BE2C (cell line): ENCODE data around the gene KLF8. TPM values are rescaled to one million over a fixed set of nuclear protein-coding genes. Genes with fewer than 3 reads are reported as not detected.
"Not testable (repeated sequence)": the region's sequence is repeated elsewhere in the genome, so short reads cannot be mapped to it uniquely, and the experiment has no call there.

ENCODE experiments used
- DNase-seq: peaks from one replicate; pipeline ENCODE4 v3.0.0-alpha.2; 2020
- H3K27me3 ChIP-seq: fragments of 250-450 bp; sonication (Bioruptor Pico); 2 replicates; pipeline ENCODE4 v1.5.1; 2020; ENCODE audit warnings: mild to moderate bottlenecking
- H3K36me3 ChIP-seq: fragments of 250-450 bp; sonication (Bioruptor Pico); 2 replicates; pipeline ENCODE4 v1.5.1; 2020; ENCODE audit warnings: mild to moderate bottlenecking
- H3K4me1 ChIP-seq: fragments of 250-450 bp; sonication (Bioruptor Pico); 2 replicates; pipeline ENCODE4 v1.5.1; 2020
- H3K4me3 ChIP-seq: 2 replicates; pipeline ENCODE4 v1.5.1; 2011; ENCODE audit warnings: low read depth, low read length
- H3K9me3 ChIP-seq: fragments of 250-450 bp; sonication (Bioruptor Pico); 2 replicates; pipeline ENCODE4 v1.5.1; 2020
- polyA plus RNA-seq: library from polyadenylated mRNA; unstranded; fragments of >200 nt; gene quantifications from one replicate; pipeline ENCODE4 v1.2.1, GENCODE V29; 2012; ENCODE audit warnings: low read depth, missing spikeins; ENCODE audit not compliant: insufficient read length, insufficient read depth
- TF ChIP-seq, protein P1 (sequence below): IDR thresholded peaks from 2 replicates; pipeline ENCODE4 v1.5.1; 2012; ENCODE audit warnings: mild to moderate bottlenecking, low read depth, low read length

The KLF8 gene
- 0.40 TPM for polyA plus RNA-seq

DNA sequence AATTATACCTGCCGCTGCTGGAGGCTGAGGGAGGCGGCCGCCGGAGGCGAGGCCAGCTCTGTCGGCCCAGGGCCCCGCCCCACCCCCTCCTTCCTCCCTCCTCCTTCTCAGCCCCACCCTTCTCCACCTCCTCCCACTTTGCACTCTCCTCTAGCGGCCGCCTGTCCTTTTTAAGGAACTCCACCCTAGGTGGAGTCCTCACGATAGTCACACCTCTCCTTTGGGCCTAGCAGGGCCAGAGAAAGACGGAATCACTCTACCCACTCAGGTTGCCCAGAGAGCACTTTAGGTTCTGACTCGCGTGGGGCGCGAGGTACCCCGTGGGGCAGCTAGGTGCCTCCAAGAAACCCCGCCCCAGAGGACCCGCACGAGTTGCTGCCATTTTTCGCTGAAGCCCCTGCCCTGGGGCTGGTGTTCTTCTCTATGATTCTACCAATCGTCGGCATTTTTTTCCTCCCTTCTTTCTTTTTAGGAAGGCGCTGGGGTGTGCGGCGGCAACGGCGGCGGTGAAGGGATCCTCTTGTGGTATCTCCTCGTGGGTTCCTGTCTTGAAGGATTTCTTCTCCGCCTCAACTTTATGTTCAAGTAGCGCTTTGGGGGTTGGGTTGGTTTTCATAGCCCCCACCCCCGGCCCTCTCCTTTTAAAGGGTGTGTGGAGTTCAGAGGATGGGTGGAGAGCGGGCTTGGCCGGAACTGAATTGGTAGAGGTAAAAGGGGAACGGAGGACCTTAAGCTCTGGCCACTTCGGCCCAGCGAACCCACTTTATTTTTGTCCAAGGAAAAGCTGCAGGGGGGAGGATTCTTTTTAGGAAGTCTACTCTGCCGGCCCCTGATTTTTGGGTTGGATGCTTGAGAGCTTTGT, at the start of gene KLF8:
KLF8 (plus strand) TSS at position 136 of the 862 bp plus-strand sequence. CDS start 979 bp downstream, outside the sequence.
- no peaks in the 10 kb centered on the region for H3K9me3 ChIP-seq
- DNase-seq: no peak
- H3K27me3 ChIP-seq: no peaks in the 10 kb centered on the region
- TF ChIP-seq, protein P1, sequence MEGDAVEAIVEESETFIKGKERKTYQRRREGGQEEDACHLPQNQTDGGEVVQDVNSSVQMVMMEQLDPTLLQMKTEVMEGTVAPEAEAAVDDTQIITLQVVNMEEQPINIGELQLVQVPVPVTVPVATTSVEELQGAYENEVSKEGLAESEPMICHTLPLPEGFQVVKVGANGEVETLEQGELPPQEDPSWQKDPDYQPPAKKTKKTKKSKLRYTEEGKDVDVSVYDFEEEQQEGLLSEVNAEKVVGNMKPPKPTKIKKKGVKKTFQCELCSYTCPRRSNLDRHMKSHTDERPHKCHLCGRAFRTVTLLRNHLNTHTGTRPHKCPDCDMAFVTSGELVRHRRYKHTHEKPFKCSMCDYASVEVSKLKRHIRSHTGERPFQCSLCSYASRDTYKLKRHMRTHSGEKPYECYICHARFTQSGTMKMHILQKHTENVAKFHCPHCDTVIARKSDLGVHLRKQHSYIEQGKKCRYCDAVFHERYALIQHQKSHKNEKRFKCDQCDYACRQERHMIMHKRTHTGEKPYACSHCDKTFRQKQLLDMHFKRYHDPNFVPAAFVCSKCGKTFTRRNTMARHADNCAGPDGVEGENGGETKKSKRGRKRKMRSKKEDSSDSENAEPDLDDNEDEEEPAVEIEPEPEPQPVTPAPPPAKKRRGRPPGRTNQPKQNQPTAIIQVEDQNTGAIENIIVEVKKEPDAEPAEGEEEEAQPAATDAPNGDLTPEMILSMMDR: no peak
- H3K4me1 ChIP-seq: no peaks in the 10 kb centered on the region
- no peak within 1 kb of the TSS for H3K4me3 ChIP-seq
- H3K36me3 ChIP-seq: no peaks in the 10 kb centered on the region

DNA sequence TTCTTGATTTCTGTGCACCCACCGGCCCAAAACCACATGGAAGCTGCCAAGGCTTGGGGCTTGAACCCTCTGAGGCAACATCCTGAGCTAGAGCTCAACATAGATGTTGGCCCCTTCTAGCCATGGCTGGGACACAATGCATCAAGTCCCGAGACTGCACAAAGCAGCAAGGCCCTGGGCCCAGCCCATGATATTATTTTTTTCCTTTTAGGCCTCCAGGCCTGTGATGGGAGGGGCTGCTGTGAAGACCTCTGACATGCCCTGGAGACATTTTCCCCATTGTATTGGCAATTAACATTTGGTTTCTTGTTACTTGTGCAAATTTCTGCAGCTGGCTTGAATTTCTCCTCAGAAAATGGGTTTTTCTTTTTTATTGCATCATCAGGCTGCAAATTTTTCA, 25.2 kb upstream of the KLF8 start:
- not testable (repeated sequence) for H3K9me3 ChIP-seq, H3K4me1 ChIP-seq, H3K4me3 ChIP-seq, DNase-seq, H3K36me3 ChIP-seq, H3K27me3 ChIP-seq

DNA sequence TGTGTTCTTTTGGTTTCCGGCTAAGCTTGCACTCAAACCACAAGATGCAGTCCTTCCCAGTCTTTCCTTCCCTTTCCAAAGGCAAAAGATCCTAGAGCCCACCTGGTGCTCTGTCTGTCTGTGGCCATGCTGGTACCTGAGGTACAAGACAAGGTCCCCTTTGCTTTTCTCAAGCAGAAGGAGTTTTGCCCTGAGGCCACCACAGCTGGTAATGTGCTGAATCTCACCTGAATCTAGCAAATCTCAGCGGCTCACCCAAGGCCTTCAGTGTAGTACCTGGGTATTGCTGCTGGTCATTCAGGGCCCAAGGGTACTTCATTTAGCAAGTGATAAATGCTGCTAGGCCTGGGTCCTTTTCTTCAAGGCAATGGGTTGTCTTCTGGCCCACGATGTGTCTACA, 20.5 kb upstream of the KLF8 start:
- no peak for DNase-seq
- Histone ChIP-seq H3K9me3 (no peaks in the 10 kb centered on the region), H3K36me3 (no peaks in the 10 kb centered on the region), H3K4me3 (no peak overlapping the region), H3K27me3 (no peaks in the 10 kb centered on the region), H3K4me1 (no peaks in the 10 kb centered on the region)
- TF ChIP-seq, protein P1: no peak

DNA sequence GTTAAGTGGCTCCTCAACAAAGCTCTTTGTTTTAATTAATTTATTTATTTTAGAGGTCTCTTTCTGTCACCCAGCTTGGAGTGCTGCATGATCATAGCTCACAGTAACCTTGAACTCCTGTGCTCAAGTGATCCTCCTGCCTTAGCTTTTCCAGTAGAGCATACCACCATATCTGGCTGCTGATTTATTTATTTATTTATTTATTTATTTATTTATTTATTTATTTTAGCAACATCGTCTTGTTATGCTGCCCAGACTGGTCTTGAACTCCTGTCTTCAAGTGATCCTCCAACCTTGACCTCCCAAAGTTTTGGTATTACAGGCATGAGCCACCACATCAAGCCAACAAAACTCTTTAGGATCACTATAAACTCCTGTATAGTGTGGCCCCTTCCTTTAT, 15.8 kb upstream of the KLF8 start:
- H3K4me3 ChIP-seq: no peak overlapping the region
- DNase-seq: no peak
- no peaks in the 10 kb centered on the region for H3K27me3 ChIP-seq
- TF ChIP-seq, protein P1: no peak
- H3K36me3 ChIP-seq: no peaks in the 10 kb centered on the region
- no peaks in the 10 kb centered on the region for H3K4me1 ChIP-seq
- no peaks in the 10 kb centered on the region for H3K9me3 ChIP-seq

DNA sequence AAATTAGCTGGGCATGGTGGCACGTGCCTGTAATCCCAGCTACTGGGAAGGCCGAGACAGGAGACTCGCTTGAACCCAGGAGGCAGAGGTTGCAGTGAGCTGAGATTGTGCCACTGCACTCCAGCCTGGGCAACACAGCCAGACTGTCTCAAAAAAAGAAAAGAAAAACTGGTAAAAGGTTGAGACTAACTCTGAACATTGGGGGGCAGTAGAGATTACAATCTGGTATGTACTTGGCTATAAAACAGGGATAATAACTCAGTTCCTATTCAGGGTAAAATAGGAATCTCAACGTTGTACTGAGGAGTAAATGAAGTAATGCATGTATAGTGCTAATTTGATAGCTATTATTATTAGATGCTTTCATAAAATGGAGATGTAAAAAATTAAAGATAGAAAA, 12.5 kb upstream of the KLF8 start:
- DNase-seq: no peak
- Histone ChIP-seq H3K9me3 (no peaks in the 10 kb centered on the region), H3K36me3 (no peaks in the 10 kb centered on the region), H3K4me1 (no peaks in the 10 kb centered on the region), H3K4me3 (no peak overlapping the region), H3K27me3 (no peaks in the 10 kb centered on the region)
- TF ChIP-seq, protein P1: no peak

DNA sequence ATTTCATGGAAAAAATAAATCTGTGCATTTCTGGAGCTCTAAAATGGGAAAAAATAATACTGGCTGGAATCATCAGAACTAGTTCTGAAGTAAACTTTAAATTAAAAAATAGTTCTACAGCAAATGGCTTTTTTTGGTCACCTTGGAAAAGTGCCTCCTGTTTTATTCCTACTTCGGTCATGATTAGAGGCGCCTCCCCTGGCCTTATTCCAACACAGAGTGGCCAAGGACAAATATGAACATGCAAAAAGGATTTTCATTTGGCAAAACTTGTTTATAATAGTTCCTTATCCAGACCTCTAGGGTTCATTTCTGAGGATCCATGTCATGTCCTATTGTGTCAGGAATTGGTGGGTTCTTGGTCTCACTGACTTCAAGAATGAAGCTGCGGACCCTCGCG, 11.1 kb upstream of the KLF8 start:
- Histone ChIP-seq H3K4me1 (no peaks in the 10 kb centered on the region), H3K9me3 (no peaks in the 10 kb centered on the region), H3K27me3 (no peaks in the 10 kb centered on the region), H3K36me3 (no peaks in the 10 kb centered on the region), H3K4me3 (no peak overlapping the region)
- DNase-seq: no peak
- TF ChIP-seq, protein P1: no peak
